Activated T-helper 1 cell treated with anti-CD3 and anti-CD28 coated beads, Interleukin-12 subunit alpha, Interleukin-12 subunit beta, Interleukin-2, Interleukin-4 antibody, amounts not matched to agents 30 ng/mL and 10 ng/mL and 1 ng/mL, durations not matched to agents 14 hours and 24 hours and 36 hours (primary cell): ENCODE results near the gene LAMB2. TPM values are rescaled to one million over a fixed set of nuclear protein-coding genes. Genes with fewer than 3 reads are reported as not detected.

Experiments used
- DNase-seq: peaks from one replicate; pipeline ENCODE4 v3.0.0; 2021; ENCODE audit warnings: low spot score
- H3K27ac Mint-ChIP-seq: one replicate; pipeline ENCODE4 v1.8.0; 2021; ENCODE audit warnings: mild to moderate bottlenecking, mixed read lengths
- H3K27me3 Mint-ChIP-seq: one replicate; pipeline ENCODE4 v1.8.0; 2022; ENCODE audit warnings: mild to moderate bottlenecking, moderate library complexity, mixed read lengths; ENCODE audit not compliant: insufficient read depth
- H3K36me3 Mint-ChIP-seq: one replicate; pipeline ENCODE4 v1.8.0; 2021; ENCODE audit warnings: low read depth, mixed read lengths
- H3K4me1 Mint-ChIP-seq: one replicate; pipeline ENCODE4 v1.8.0; 2021; ENCODE audit warnings: low read depth, mixed read lengths
- H3K4me3 Mint-ChIP-seq: one replicate; pipeline ENCODE4 v1.8.0; 2021; ENCODE audit warnings: mild to moderate bottlenecking, moderate library complexity, mixed read lengths
- H3K9me3 Mint-ChIP-seq: one replicate; pipeline ENCODE4 v1.8.0; 2021; ENCODE audit warnings: mixed read lengths
- intact Hi-C: fragments of 100-400 bp; cut with micrococcal nuclease; formaldehyde crosslinking; loops from one replicate; pipeline ENCODE4 v1.15.1; 2024
- total RNA-seq: library from RNA; stranded (reverse); gene quantifications from 2 replicates; pipeline ENCODE4 v1.2.3, GENCODE V29; 2022

Gene LAMB2
- total RNA-seq, 1 donor from 2014 or later = not detected

DNA sequence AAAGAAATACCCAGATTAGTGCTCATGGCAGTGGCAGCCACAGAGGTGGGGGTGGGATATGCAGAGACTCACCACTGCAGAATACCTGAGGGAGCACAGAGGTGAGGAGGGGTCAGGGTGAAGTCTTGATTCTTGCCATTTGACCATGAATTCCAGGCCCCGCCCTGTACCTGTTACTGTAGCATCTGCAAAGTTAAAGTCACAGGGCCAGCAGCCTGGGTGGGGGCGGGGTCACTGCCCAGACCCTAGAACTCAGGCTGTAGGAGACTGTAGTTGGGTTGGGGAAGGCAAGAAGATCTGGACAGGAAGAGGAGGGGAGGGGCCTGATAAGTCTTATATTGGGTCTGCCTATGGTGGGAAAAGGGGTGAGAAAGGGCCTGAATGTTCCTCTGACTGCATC lies 18.8 kb upstream of the LAMB2 start:
- DNase-seq = no peak
- H3K9me3 Mint-ChIP-seq = no peaks in the 10 kb centered on the region
- no peak overlapping the region for H3K4me3 Mint-ChIP-seq
- H3K27me3 Mint-ChIP-seq = peaks cover 2% of the 10 kb centered on the region
- intact Hi-C loops = no loop called here
- peak overlapping the region; percentile 31 for H3K27ac Mint-ChIP-seq
- H3K4me1 Mint-ChIP-seq = no peaks in the 10 kb centered on the region
- H3K36me3 Mint-ChIP-seq = no peaks in the 10 kb centered on the region

DNA sequence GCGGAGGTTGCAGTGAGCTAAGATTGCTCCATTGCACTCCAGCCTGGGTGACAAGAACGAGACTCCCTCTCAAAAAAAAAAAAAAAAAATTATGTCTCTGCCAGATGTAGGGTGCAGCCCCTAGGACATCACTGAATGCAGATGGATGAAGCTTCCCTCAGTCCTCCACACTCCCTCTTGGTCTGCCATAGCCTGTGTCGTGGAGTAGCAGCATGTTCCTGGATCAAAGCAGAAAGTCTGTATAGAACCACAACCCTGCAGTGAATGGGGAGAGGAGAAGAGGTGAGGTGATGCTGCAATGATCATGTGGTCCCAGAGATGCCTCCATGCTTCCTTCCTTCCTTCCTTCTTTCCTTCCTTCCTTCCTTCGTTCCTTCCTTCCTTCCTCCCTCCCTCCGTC lies 15.3 kb upstream of the LAMB2 start:
- intact Hi-C loops = no loop called here
- DNase-seq = no peak
- Mint-ChIP-seq H3K27me3 (peaks cover 2% of the 10 kb centered on the region), H3K36me3 (no peaks in the 10 kb centered on the region), H3K27ac (no peak overlapping the region), H3K9me3 (no peaks in the 10 kb centered on the region), H3K4me3 (no peak overlapping the region), H3K4me1 (no peaks in the 10 kb centered on the region)

DNA sequence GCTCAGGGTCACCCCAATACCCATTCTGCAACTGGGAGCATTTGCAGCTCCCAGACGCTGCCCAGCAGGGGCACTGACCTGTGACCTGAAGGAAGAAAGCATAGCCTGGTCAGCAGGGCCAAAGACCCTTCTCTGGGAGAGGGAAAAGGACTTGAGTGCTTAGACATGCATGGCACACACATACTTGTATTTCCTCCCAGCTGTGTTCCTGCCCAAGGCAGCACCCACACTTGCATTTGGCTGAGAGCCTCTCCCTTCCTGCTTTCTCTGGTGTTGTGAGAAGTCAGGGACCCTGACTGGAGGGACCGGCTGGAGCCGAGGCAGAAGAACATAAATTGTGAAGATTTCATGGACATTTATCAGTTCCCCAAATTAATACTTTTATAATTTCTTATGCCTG lies 7.2 kb upstream of the LAMB2 start:
- Mint-ChIP-seq H3K4me1 (peaks cover 20% of the 10 kb centered on the region), H3K4me3 (no peak overlapping the region), H3K27me3 (no peaks in the 10 kb centered on the region), H3K36me3 (no peaks in the 10 kb centered on the region), H3K27ac (no peak overlapping the region), H3K9me3 (no peaks in the 10 kb centered on the region)
- intact Hi-C loops = no loop called here
- DNase-seq = no peak

DNA sequence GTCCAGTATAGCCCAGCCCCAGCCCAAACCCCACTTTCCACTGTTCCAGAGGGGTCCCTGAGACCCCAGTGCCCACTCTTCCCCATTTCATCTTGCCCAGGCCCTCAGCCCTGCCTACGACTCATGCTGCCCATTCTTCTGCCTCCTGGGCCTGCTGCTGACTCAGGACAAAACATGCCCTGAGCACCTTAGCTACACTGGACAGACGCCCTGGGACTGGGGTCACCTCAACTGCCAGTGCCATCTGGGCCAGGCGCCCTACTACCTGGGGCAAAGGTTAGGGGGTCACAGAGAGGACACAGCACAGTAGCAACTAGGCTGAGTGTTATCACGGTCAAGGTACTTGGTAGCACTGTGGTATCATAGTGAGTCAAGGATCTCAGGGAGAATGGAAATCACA lies 2.6 kb upstream of the LAMB2 start:
- intact Hi-C loops = no loop called here
- Mint-ChIP-seq H3K27me3 (peaks cover 5% of the 10 kb centered on the region), H3K4me3 (no peak overlapping the region), H3K9me3 (no peaks in the 10 kb centered on the region), H3K27ac (no peak overlapping the region), H3K36me3 (no peaks in the 10 kb centered on the region), H3K4me1 (peaks cover 6% of the 10 kb centered on the region)
- no peak for DNase-seq

DNA sequence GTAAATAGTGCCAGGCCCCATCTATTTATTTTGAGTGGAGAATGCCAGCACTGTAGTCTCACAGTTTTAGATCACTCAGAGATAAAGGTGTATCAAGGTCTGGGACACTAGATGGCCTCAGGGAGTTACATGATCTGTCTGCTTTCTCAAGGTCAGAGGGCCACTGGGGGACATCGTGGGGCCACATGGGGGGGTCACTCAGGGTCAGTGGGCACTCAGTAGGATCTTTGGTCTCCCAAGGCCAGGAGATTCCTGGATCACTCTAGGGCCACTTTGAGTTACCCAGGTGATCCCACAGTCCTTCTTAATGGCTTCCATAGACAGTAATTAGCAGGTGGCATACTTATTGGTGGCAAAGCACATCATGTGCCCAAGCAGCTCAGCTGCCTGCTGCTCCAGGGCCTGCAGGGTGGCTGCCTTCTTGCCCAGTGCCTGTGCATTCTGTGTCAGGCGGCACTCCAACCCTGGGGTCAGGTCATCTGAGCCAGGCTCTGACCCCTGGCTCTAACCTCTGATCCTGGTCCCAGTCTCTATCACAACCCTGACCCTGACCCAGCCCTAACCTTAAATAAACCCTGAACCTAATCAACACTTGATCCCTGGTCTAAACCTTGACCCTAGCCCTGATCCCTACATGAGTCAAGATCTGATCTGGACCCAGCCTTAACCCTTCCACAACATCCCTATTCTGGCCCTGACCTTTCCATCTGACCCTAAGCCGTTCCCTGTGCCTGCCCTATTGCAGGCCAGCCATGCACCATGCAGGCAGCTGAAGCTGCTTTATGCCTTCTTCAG lies 1.8 kb upstream of the LAMB2 start:
- Mint-ChIP-seq H3K27me3 (peaks cover 5% of the 10 kb centered on the region), H3K9me3 (no peaks in the 10 kb centered on the region), H3K4me3 (no peak overlapping the region), H3K4me1 (no peaks in the 10 kb centered on the region), H3K36me3 (no peaks in the 10 kb centered on the region), H3K27ac (no peak overlapping the region)
- no peak for DNase-seq
- intact Hi-C loops = no loop called here

DNA sequence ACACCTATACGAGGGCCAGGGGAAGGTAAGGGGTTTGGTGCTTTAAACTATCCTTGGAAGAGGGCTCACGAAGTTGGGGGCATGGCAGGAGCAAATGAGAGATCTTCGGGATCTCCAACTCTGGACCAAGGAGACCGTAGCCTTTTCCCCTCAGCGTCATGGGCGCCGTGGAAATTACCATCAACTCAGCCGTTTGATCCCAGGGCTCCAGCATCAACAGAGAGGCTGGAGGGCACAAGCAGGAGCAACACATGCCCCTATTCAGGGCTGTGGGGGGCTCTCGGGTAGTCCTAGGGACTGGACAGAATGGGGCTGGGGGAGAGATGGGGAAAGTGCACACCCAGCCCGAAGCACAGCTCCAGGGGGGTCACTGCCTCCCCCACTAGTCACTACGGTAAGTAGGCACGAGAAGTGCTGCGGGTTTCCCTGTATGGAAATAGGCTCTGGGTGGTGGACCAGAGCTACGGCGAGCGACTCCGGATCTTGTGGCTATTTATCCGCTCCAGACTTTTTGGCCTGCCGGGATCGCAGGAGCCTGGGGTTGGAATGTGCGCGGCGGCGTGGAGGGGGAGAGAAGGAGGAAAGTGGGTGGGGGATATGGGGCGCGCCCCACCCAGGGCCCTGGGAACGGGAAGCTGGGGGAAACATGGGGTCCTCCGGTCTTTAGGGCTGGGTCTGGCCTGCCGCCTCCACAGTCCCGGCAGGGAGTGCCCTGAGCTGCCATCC lies 539 bp upstream of the LAMB2 start:
- DNase-seq = no peak
- no peaks in the 10 kb centered on the region for H3K9me3 Mint-ChIP-seq
- no peak overlapping the region for H3K4me3 Mint-ChIP-seq
- H3K36me3 Mint-ChIP-seq = no peaks in the 10 kb centered on the region
- no peaks in the 10 kb centered on the region for H3K4me1 Mint-ChIP-seq
- peaks cover 5% of the 10 kb centered on the region for H3K27me3 Mint-ChIP-seq
- intact Hi-C loops = no loop called here
- H3K27ac Mint-ChIP-seq = no peak overlapping the region

DNA sequence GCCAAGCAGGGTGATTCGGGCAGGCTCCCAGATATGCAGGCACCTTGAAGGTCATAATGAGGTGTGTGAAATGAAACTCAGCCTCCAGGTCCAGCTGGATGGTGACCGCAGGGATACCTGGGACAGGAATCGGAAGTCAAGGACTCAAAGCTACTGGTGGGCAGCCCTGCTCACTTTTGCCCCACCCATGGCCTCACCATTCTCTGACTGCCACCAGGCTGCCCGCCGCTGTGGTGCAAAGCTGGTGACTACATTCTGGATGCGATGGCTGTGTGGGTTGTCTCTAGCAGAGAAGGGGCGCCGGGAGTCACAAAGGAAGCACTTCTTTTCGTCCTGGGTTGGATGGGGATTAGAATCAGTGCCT lies 795 bp downstream of the LAMB2 start:
- intact Hi-C loops = no loop called here
- Mint-ChIP-seq H3K27ac (no peak overlapping the region), H3K4me1 (no peaks in the 10 kb centered on the region), H3K4me3 (no peak overlapping the region), H3K9me3 (no peaks in the 10 kb centered on the region), H3K27me3 (peaks cover 5% of the 10 kb centered on the region), H3K36me3 (no peaks in the 10 kb centered on the region)
- no peak for DNase-seq

DNA sequence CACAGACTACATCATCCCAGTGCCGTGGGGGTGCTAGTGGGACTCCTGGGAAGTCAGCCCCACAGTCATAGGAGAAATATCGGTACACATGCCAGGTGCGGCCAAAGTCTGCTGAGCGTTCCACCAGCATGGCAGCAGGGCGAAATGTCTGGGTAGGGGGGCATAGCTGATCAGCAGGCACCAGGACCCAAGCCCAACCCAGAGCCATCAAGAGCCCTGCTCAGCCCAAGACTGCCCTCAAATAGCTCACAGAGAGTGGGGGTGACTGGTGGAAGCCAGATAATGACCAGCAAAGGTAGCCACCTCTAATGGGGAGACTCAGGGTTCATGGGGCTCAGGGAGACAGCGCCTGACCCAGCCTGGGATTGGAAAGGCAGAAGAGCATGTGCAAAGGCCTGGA lies 1.3 kb downstream of the LAMB2 start:
- no peak overlapping the region for H3K27ac Mint-ChIP-seq
- no peak for DNase-seq
- intact Hi-C loops = no loop called here
- no peak overlapping the region for H3K4me3 Mint-ChIP-seq
- H3K27me3 Mint-ChIP-seq = peaks cover 5% of the 10 kb centered on the region
- H3K9me3 Mint-ChIP-seq = no peaks in the 10 kb centered on the region
- H3K4me1 Mint-ChIP-seq = no peaks in the 10 kb centered on the region
- no peaks in the 10 kb centered on the region for H3K36me3 Mint-ChIP-seq

DNA sequence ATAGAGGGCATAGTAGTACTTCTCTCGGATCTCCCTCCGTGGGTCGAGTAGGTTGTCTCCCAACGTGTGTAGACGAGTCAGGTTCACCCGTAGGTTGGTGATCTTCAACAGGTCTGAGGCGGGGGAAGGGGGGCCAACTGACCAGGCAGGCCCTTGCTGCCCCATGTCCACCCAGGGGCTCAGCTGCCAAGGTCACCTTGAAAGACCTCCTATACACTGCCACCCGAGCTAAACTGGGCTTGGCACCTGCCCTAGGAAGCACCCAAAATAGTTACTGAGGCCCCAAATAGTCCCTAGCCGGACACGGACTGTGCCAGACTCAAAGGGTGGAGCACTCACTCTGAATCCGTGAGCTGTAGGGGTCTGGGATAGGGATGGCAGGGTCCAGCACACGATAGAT lies 1.8 kb downstream of the LAMB2 start:
- Mint-ChIP-seq H3K36me3 (no peaks in the 10 kb centered on the region), H3K27me3 (peaks cover 5% of the 10 kb centered on the region), H3K4me3 (no peak overlapping the region), H3K27ac (no peak overlapping the region), H3K9me3 (no peaks in the 10 kb centered on the region), H3K4me1 (no peaks in the 10 kb centered on the region)
- intact Hi-C loops = no loop called here
- no peak for DNase-seq

DNA sequence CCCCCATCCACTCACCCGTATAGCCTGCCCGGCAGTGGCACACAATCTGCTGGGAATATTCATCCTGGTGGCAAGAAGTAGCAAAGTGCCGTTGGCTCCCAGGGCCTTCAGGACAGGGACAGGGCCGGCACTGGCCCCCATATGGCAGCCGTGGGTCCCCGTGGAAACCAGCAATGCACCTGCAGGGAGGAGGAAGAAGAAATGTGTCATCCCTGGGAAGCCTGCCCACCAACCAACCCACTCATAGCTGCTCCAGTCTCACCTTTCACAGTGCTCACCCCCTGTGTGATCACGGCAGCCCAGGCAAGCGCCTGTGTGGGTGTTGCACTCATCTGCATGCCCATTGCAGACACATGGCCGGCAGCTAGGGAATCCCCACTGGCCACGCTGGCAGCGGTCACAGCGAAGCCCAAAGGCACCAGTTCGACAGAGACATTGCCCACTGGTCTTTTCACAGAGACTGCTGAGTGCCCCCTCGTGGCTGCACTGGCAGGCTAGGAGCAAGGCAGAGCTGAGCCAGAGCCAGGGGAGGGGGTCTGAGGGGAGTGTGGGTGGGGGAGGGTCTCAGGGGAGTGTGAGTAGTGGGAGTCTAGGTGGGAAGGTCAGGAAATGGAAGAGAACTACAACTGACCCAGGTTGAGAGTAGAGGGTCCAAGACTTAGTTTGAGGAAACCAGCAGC lies 7.7 kb downstream of the LAMB2 start:
- intact Hi-C loops = loop anchor here (10.0 kb wide), 1 partner anchor 660 kb away; the partner anchor contains the start of gene IP6K1
- H3K4me3 Mint-ChIP-seq = no peak overlapping the region
- no peaks in the 10 kb centered on the region for H3K4me1 Mint-ChIP-seq
- peaks cover 1% of the 10 kb centered on the region for H3K27me3 Mint-ChIP-seq
- no peak overlapping the region for H3K27ac Mint-ChIP-seq
- no peaks in the 10 kb centered on the region for H3K36me3 Mint-ChIP-seq
- no peaks in the 10 kb centered on the region for H3K9me3 Mint-ChIP-seq
- no peak for DNase-seq

DNA sequence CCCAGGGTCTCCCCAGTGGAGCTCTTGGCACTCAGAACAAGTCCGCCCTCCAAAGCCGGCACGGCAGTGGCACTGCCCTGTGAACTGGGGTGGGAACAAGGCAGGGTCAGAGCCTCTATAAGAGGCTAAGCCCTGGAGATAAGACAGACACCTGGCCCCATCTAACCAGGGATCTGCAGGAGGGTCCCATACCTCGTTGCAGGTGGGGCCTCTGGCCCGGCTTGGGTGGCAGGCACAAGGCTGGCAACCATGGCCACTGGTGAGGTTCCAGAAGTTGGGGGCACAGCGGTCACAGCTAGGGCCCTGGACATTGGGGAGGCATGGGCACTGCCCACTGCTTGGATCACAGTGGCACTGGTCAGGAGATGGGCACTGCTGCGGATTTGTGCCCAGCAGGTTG lies 8.6 kb downstream of the LAMB2 start:
- intact Hi-C loops = loop anchor here (10.0 kb wide), 1 partner anchor 661 kb away; the partner anchor contains the start of gene IP6K1
- DNase-seq = no peak

DNA sequence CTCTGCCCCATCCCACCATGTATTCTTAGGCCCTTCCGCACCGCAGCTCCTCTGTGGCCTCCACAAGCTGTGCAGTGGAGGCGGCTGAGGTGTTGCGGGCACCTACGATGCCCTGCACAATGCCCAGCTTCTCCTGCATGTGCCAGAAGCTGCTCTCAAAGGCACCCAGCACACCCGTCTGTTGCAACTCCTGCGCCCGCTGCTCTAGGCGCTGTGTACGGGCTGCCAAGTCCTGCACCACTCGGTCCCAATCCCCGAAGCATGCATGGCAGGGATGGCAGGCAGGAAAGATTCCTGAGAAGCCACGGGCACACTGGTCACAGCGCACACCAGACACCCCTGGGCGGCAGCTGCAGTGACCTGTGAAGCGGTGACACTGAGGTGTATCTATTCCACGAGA lies 9.2 kb downstream of the LAMB2 start:
- peaks cover 3% of the 10 kb centered on the region for H3K36me3 Mint-ChIP-seq
- peaks cover 10% of the 10 kb centered on the region for H3K4me1 Mint-ChIP-seq
- no peak for DNase-seq
- intact Hi-C loops = loop anchor here (10.0 kb wide), 1 partner anchor 661 kb away; the partner anchor contains the start of gene IP6K1
- H3K27ac Mint-ChIP-seq = no peak overlapping the region
- no peaks in the 10 kb centered on the region for H3K9me3 Mint-ChIP-seq
- H3K4me3 Mint-ChIP-seq = no peak overlapping the region
- peaks cover 1% of the 10 kb centered on the region for H3K27me3 Mint-ChIP-seq

More for the DNA sequence above, 8.6 kb downstream of the LAMB2 start:
- H3K4me1 Mint-ChIP-seq = peaks cover 6% of the 10 kb centered on the region
- no peaks in the 10 kb centered on the region for H3K9me3 Mint-ChIP-seq
- no peak overlapping the region for H3K4me3 Mint-ChIP-seq
- H3K27ac Mint-ChIP-seq = no peak overlapping the region
- peaks cover 1% of the 10 kb centered on the region for H3K27me3 Mint-ChIP-seq
- H3K36me3 Mint-ChIP-seq = no peaks in the 10 kb centered on the region
